Hematopoietic multipotent progenitor cell treated with erythropoietin and hydrocortisone succinate and interleukin-3 and kit ligand, for 15 days (in vitro differentiated cells): ENCODE data around the gene BACH2.

ENCODE experiments used
- DNase-seq: peaks from one replicate; pipeline ENCODE4 v3.0.0-alpha.2; 2015; ENCODE audit warnings: low spot score

BACH2 gene

GRCh38 chr6:90093558-90094073, 203.0 kb downstream of the BACH2 start:
- DNase-seq = no peak

GRCh38 chr6:90090866-90091265, 205.8 kb downstream of the BACH2 start:
- DNase-seq = no peak

GRCh38 chr6:90088009-90088408, 208.6 kb downstream of the BACH2 start:
- DNase-seq = no peak

GRCh38 chr6:90087106-90087833, 209.4 kb downstream of the BACH2 start:
- DNase-seq = no peak

- no peak for DNase-seq
Observed at GRCh38 chr6:90086517-90086916, 210.1 kb downstream of the BACH2 start.

- no peak for DNase-seq
Observed at GRCh38 chr6:90083891-90084290, 212.8 kb downstream of the BACH2 start.

- no peak for DNase-seq
Observed at GRCh38 chr6:90082847-90083246, 213.8 kb downstream of the BACH2 start.

- DNase-seq = no peak
Observed at GRCh38 chr6:90080876-90081481, 215.7 kb downstream of the BACH2 start.

- DNase-seq = no peak
Observed at GRCh38 chr6:90079560-90080490, 216.8 kb downstream of the BACH2 start.

- no peak for DNase-seq
Observed at GRCh38 chr6:90078513-90079289, 217.9 kb downstream of the BACH2 start.

- DNase-seq = no peak
Observed at GRCh38 chr6:90076511-90077415, 219.9 kb downstream of the BACH2 start.

GRCh38 chr6:90074161-90074850, 222.3 kb downstream of the BACH2 start:
- DNase-seq = no peak

GRCh38 chr6:90072935-90073464, 223.6 kb downstream of the BACH2 start:
- DNase-seq = no peak

GRCh38 chr6:90072501-90072900, 224.1 kb downstream of the BACH2 start:
- no peak for DNase-seq

- DNase-seq = no peak
Observed at GRCh38 chr6:90068703-90069523, 227.7 kb downstream of the BACH2 start.

GRCh38 chr6:90068264-90068663, 228.4 kb downstream of the BACH2 start:
- DNase-seq = no peak

- no peak for DNase-seq
Observed at GRCh38 chr6:90066697-90067096, 229.9 kb downstream of the BACH2 start.

- no peak for DNase-seq
Observed at GRCh38 chr6:90065173-90065572, 231.5 kb downstream of the BACH2 start.

GRCh38 chr6:90062667-90063066, 234.0 kb downstream of the BACH2 start:
- no peak for DNase-seq
